HEK293 (cell line): Measurements from ENCODE around the gene FCN3.
A peak's percentile ranks its signal among the peaks of the same experiment; 100 is the strongest.

Experiments
- CTCF ChIA-PET: fragments of 350-600 bp; formaldehyde crosslinking; extraction: SDS; loops from one replicate; lab custom pipeline; 2021; ENCODE audit warnings: antibody characterized with exemption; lab: Yijun Ruan, JAX
- POLR2A ChIA-PET: fragments of 300-600 bp; formaldehyde crosslinking; extraction: SDS; loops from one replicate; lab custom pipeline; 2020; ENCODE audit warnings: antibody characterized with exemption, inconsistent platforms; lab: Yijun Ruan, JAX
- H3K27ac ChIP-seq: fragments of 200-500 bp; sonication (Bioruptor generic); 2 replicates; pipeline ENCODE4 v1.5.1; 2014; ENCODE audit warnings: low read depth, low read length, control low read depth, inconsistent platforms; ENCODE audit errors: extremely low read depth
- H3K36me3 ChIP-seq, 2 experiments: fragments of 200-500 bp in 1 of 2; sonication (Bioruptor generic) in 1 of 2; 1 replicate in 1 of 2; 2 replicates in 1 of 2; pipeline ENCODE4 v1.5.1; 2014 to 2017; ENCODE audit warnings: inconsistent platforms in 2 of 2, low read length in 2 of 2; ENCODE audit not compliant: control insufficient read depth in 2 of 2, insufficient read depth in 1 of 2
- H3K4me1 ChIP-seq: fragments of 200-500 bp; sonication (Bioruptor generic); 2 replicates; pipeline ENCODE4 v1.5.1; 2014; ENCODE audit warnings: mild to moderate bottlenecking, low read length, inconsistent platforms; ENCODE audit not compliant: control insufficient read depth, insufficient read depth
- H3K4me3 ChIP-seq: 2 replicates; pipeline ENCODE4 v1.5.1; 2011; ENCODE audit warnings: low read depth, mild to moderate bottlenecking, control low read depth, low read length, moderate library complexity
- H3K9me3 ChIP-seq: fragments of 200-500 bp; sonication (Bioruptor generic); 2 replicates; pipeline ENCODE4 v1.5.1; 2014; ENCODE audit warnings: low read depth, low read length, inconsistent platforms; ENCODE audit not compliant: control insufficient read depth, insufficient read depth
- ATF2 ChIP-seq: fragments of 450-650 bp; formaldehyde crosslinking; IDR thresholded peaks from 2 replicates; pipeline ENCODE4 v1.5.1; 2016; ENCODE audit warnings: missing biosample characterization, missing genetic modification characterization, low read depth
- EGR2 ChIP-seq: fragments of 450-650 bp; formaldehyde crosslinking; IDR thresholded peaks from 2 replicates; pipeline ENCODE4 v1.5.1; 2016; ENCODE audit warnings: low read depth, missing biosample characterization, missing genetic modification characterization
- GLI2 ChIP-seq: fragments of 450-650 bp; formaldehyde crosslinking; IDR thresholded peaks from 2 replicates; pipeline ENCODE4; 2017; ENCODE audit warnings: missing biosample characterization, missing genetic modification characterization, low read depth, borderline replicate concordance
- GLI4 ChIP-seq: fragments of 450-650 bp; formaldehyde crosslinking; IDR thresholded peaks from 2 replicates; pipeline ENCODE4 v1.5.1; 2016; ENCODE audit warnings: missing biosample characterization, missing genetic modification characterization
- GLIS1 ChIP-seq: fragments of 450-650 bp; formaldehyde crosslinking; IDR thresholded peaks from 2 replicates; pipeline ENCODE4 v1.5.1; 2016; ENCODE audit warnings: missing biosample characterization, missing genetic modification characterization
- KLF10 ChIP-seq: fragments of 450-650 bp; IDR thresholded peaks from 2 replicates; pipeline ENCODE4 v1.5.1; 2018; ENCODE audit warnings: missing biosample characterization, mild to moderate bottlenecking, missing genetic modification characterization
- KLF16 ChIP-seq: fragments of 450-650 bp; formaldehyde crosslinking; IDR thresholded peaks from 2 replicates; pipeline ENCODE4 v1.5.1; 2017; ENCODE audit warnings: missing biosample characterization, missing genetic modification characterization
- KLF8 ChIP-seq: fragments of 450-650 bp; formaldehyde crosslinking; IDR thresholded peaks from 2 replicates; pipeline ENCODE4 v1.5.1; 2016; ENCODE audit warnings: missing biosample characterization, missing genetic modification characterization
- KLF9 ChIP-seq: fragments of 450-650 bp; formaldehyde crosslinking; IDR thresholded peaks from 2 replicates; pipeline ENCODE4 v1.5.1; 2016; ENCODE audit warnings: missing biosample characterization, missing genetic modification characterization, low read depth
- SP2 ChIP-seq: fragments of 450-650 bp; formaldehyde crosslinking; IDR thresholded peaks from 2 replicates; pipeline ENCODE4 v1.5.1; 2016; ENCODE audit warnings: missing biosample characterization, missing genetic modification characterization
- SP3 ChIP-seq: fragments of 450-650 bp; formaldehyde crosslinking; IDR thresholded peaks from 2 replicates; pipeline ENCODE4 v1.5.1; 2016; ENCODE audit warnings: missing biosample characterization, missing genetic modification characterization
- ZBTB48 ChIP-seq: fragments of 450-650 bp; formaldehyde crosslinking; IDR thresholded peaks from 2 replicates; pipeline ENCODE4 v1.5.1; 2016; ENCODE audit warnings: missing biosample characterization, missing genetic modification characterization
- ZBTB8A ChIP-seq: fragments of 450-650 bp; formaldehyde crosslinking; IDR thresholded peaks from 2 replicates; pipeline ENCODE4 v1.5.1; 2016; ENCODE audit warnings: missing biosample characterization, missing genetic modification characterization
- ZEB2 ChIP-seq: fragments of 450-650 bp; formaldehyde crosslinking; IDR thresholded peaks from 2 replicates; pipeline ENCODE4 v1.5.1; 2016; ENCODE audit warnings: missing biosample characterization, missing genetic modification characterization
- ZFHX2 ChIP-seq: fragments of 450-650 bp; formaldehyde crosslinking; conservative IDR thresholded peaks from 2 replicates; pipeline ENCODE4 v1.5.1; 2016; ENCODE audit warnings: missing biosample characterization, missing genetic modification characterization
- ZNF184 ChIP-seq: fragments of 450-650 bp; IDR thresholded peaks from 2 replicates; pipeline ENCODE4 v1.5.1; 2018; ENCODE audit warnings: missing biosample characterization, mild to moderate bottlenecking, missing genetic modification characterization
- ZNF2 ChIP-seq: fragments of 450-650 bp; formaldehyde crosslinking; IDR thresholded peaks from 2 replicates; pipeline ENCODE4 v1.5.1; 2016; ENCODE audit warnings: missing biosample characterization, missing genetic modification characterization
- ZNF23 ChIP-seq: fragments of 450-650 bp; formaldehyde crosslinking; IDR thresholded peaks from 2 replicates; pipeline ENCODE4 v1.5.1; 2016; ENCODE audit warnings: missing biosample characterization, missing genetic modification characterization, borderline replicate concordance
- ZNF335 ChIP-seq: fragments of 450-650 bp; formaldehyde crosslinking; conservative IDR thresholded peaks from 2 replicates; pipeline ENCODE4 v1.5.1; 2016; ENCODE audit warnings: missing biosample characterization, missing genetic modification characterization
- ZNF394 ChIP-seq: fragments of 450-650 bp; formaldehyde crosslinking; IDR thresholded peaks from 2 replicates; pipeline ENCODE4 v1.5.1; 2016; ENCODE audit warnings: missing biosample characterization, missing genetic modification characterization, mild to moderate bottlenecking, moderate library complexity, borderline replicate concordance
- ZNF449 ChIP-seq: fragments of 450-650 bp; formaldehyde crosslinking; IDR thresholded peaks from 2 replicates; pipeline ENCODE4 v1.5.1; 2017; ENCODE audit warnings: missing biosample characterization, mild to moderate bottlenecking, missing genetic modification characterization, moderate library complexity
- ZNF501 ChIP-seq: fragments of 450-650 bp; formaldehyde crosslinking; IDR thresholded peaks from 2 replicates; pipeline ENCODE4 v1.5.1; 2016; ENCODE audit warnings: missing biosample characterization, missing genetic modification characterization
- ZNF600 ChIP-seq: fragments of 450-650 bp; formaldehyde crosslinking; IDR thresholded peaks from 2 replicates; pipeline ENCODE4 v1.5.1; 2016; ENCODE audit warnings: missing biosample characterization, missing genetic modification characterization
- ZNF629 ChIP-seq: fragments of 450-650 bp; formaldehyde crosslinking; IDR thresholded peaks from 2 replicates; pipeline ENCODE4 v1.5.1; 2017; ENCODE audit warnings: missing biosample characterization, missing genetic modification characterization
- ZNF654 ChIP-seq: fragments of 450-650 bp; formaldehyde crosslinking; IDR thresholded peaks from 2 replicates; pipeline ENCODE4 v1.5.1; 2016; ENCODE audit warnings: low read depth, missing biosample characterization, missing genetic modification characterization
- ZNF660 ChIP-seq: fragments of 450-650 bp; IDR thresholded peaks from 2 replicates; pipeline ENCODE4 v1.5.1; 2018; ENCODE audit warnings: missing biosample characterization, mild to moderate bottlenecking, missing genetic modification characterization
- ZNF677 ChIP-seq: fragments of 450-650 bp; IDR thresholded peaks from 2 replicates; pipeline ENCODE4 v1.5.0; 2018; ENCODE audit warnings: missing biosample characterization, mild to moderate bottlenecking, missing genetic modification characterization, moderate library complexity
- ZNF785 ChIP-seq: fragments of 450-650 bp; formaldehyde crosslinking; IDR thresholded peaks from 2 replicates; pipeline ENCODE4 v1.5.1; 2016; ENCODE audit warnings: missing biosample characterization, missing genetic modification characterization
- ZXDB ChIP-seq: fragments of 450-650 bp; formaldehyde crosslinking; IDR thresholded peaks from 2 replicates; pipeline ENCODE4 v1.5.1; 2016; ENCODE audit warnings: missing biosample characterization, missing genetic modification characterization
- TF ChIP-seq, protein P1 (sequence below): fragments of 450-650 bp; formaldehyde crosslinking; IDR thresholded peaks from 2 replicates; pipeline ENCODE4 v1.5.1; 2016; ENCODE audit warnings: missing biosample characterization, missing genetic modification characterization
- TF ChIP-seq, protein P2 (sequence below): fragments of 450-650 bp; formaldehyde crosslinking; optimal IDR thresholded peaks from 2 replicates; pipeline ENCODE3; 2016; ENCODE audit warnings: missing biosample characterization, mild to moderate bottlenecking, missing genetic modification characterization

Gene FCN3

DNA sequence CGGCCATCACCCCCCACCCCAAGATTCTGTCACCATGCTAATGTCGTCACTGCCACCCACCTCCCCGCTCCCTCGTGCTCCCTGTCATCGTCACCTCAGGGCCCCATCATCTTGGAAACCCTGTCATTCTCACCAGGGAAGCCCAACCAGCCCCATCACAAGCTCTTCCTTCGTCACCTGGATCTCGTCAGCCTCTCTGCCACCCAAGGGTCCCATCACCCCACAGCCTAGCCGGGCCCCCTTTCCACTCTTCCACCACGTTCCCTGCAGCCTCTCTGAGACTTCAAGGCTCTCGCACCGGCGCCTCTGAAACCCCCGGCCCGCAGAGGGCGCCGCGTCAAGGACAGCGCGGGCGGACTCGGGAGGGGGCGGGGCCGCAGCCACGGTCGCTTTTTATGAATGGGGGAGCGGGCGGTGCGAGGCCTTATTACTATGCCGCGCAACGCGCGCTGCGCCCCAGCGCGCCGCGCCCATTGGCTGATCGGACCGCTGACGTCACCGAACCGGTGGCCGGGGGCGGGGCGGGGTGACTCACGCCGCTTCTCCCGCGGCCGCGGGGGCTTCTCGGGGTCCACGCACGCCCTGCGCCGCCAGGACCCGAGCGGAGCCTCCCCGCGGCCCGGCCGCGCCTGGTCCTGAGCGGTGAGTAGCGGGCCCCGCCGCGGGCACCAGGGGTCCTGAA lies 17.6 kb upstream of the FCN3 start, which contains the start of gene GPR3:
Gene GPR3, plus strand, starts transcription at position 527 of the 682 bp plus-strand sequence. CDS start 1,177 bp downstream, outside the sequence.
- H3K27ac ChIP-seq = no peak within 1 kb of the TSS
- CTCF ChIA-PET = interaction anchor here (0.6 to 3.1 kb wide), 11 partner anchors 9 to 290 kb away, joined by 3 to 23 read pairs (median 5); partner anchors contain the start of gene CD164L2
- TF ChIP-seq ZNF2 (tag by site-specific recombination) = peak; percentile 60
- peak; percentile 70 for TF ChIP-seq ZBTB48 (tag by site-specific recombination)
- peak; percentile 46; the same call in 1 of the 2 replicates for TF ChIP-seq ZNF600
- TF ChIP-seq ZNF23 (tag by site-specific recombination) = no peak
- TF ChIP-seq GLIS1 (tag by site-specific recombination) = peak; percentile 3; the same call in 1 of the 2 replicates
- TF ChIP-seq ZXDB (tag by site-specific recombination) = 0 out of 2 replicates have a peak, but pooled peaks have one; percentile 16
- peak; percentile 41; the same call in 1 of the 2 replicates for TF ChIP-seq EGR2 (tag by site-specific recombination)
- peak; percentile 74; the same call in 1 of the 2 replicates for TF ChIP-seq ZNF394
- TF ChIP-seq GLI4 (tag by site-specific recombination) = no peak
- TF ChIP-seq ZNF629 = peak; percentile 76
- no peak for TF ChIP-seq ZNF654
- TF ChIP-seq ZNF449 (tag by site-specific recombination) = peak; percentile 77
- TF ChIP-seq KLF10 (tag by site-specific recombination) = peak; percentile 90
- TF ChIP-seq, protein P1, sequence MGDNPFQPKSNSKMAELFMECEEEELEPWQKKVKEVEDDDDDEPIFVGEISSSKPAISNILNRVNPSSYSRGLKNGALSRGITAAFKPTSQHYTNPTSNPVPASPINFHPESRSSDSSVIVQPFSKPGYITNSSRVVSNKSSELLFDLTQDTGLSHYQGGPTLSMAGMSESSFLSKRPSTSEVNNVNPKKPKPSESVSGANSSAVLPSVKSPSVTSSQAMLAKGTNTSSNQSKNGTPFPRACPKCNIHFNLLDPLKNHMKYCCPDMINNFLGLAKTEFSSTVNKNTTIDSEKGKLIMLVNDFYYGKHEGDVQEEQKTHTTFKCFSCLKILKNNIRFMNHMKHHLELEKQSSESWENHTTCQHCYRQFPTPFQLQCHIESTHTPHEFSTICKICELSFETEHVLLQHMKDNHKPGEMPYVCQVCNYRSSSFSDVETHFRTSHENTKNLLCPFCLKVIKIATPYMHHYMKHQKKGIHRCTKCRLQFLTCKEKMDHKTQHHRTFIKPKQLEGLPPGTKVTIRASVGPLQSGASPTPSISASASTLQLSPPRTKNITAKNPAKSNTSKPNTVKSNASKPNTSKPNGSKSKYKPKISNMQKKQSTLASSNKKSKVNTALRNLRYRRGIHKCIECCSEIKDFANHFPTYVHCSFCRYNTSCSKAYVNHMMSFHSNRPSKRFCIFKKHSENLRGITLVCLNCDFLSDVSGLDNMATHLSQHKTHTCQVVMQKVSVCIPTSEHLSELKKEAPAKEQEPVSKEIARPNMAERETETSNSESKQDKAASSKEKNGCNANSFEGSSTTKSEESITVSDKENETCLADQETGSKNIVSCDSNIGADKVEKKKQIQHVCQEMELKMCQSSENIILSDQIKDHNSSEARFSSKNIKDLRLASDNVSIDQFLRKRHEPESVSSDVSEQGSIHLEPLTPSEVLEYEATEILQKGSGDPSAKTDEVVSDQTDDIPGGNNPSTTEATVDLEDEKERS (tag by site-specific recombination) = no peak
- peak; percentile 36; the same call in 1 of the 2 replicates for TF ChIP-seq ZFHX2 (tag by site-specific recombination)
- TF ChIP-seq, protein P2, sequence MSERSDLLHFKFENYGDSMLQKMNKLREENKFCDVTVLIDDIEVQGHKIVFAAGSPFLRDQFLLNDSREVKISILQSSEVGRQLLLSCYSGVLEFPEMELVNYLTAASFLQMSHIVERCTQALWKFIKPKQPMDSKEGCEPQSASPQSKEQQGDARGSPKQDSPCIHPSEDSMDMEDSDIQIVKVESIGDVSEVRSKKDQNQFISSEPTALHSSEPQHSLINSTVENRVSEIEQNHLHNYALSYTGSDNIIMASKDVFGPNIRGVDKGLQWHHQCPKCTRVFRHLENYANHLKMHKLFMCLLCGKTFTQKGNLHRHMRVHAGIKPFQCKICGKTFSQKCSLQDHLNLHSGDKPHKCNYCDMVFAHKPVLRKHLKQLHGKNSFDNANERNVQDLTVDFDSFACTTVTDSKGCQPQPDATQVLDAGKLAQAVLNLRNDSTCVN (tag by site-specific recombination) = peak; percentile 79
- peak; percentile 46; the same call in 1 of the 2 replicates for TF ChIP-seq KLF8 (tag by site-specific recombination)
- TF ChIP-seq KLF16 (tag by site-specific recombination) = peak; percentile 28; the same call in 1 of the 2 replicates
- peak; percentile 52; the same call in 1 of the 2 replicates for TF ChIP-seq ZEB2
- peak; percentile 94 for TF ChIP-seq KLF9 (tag by site-specific recombination)
- TF ChIP-seq GLI2 (tag by site-specific recombination) = no peak
- no peak for TF ChIP-seq ZNF335 (tag by site-specific recombination)
- peak; percentile 56; the same call in 1 of the 2 replicates for TF ChIP-seq ZNF184 (tag by site-specific recombination)
- peak; percentile 42; the same call in 1 of the 2 replicates for TF ChIP-seq ZNF677 (tag by site-specific recombination)
- peak; percentile 98 for TF ChIP-seq ATF2 (tag by site-specific recombination)
- TF ChIP-seq ZNF501 (tag by site-specific recombination) = 0 out of 2 replicates have a peak, but pooled peaks have one; percentile 40
- TF ChIP-seq SP3 (tag by site-specific recombination) = peak; percentile 76
- TF ChIP-seq ZBTB8A (tag by site-specific recombination) = peak; percentile 45; the same call in 1 of the 2 replicates
- TF ChIP-seq ZNF785 = peak; percentile 65; the same call in 1 of the 2 replicates
- TF ChIP-seq ZNF660 = peak; percentile 76; the same call in 1 of the 2 replicates
- TF ChIP-seq SP2 (tag by site-specific recombination) = peak; percentile 81

More for the DNA sequence above, 17.6 kb upstream of the FCN3 start, which contains the start of gene GPR3:
- Histone ChIP-seq H3K36me3 (no peaks in the 10 kb centered on the region), H3K9me3 (no peaks in the 10 kb centered on the region), H3K4me3 (peak within 1 kb of the TSS; percentile 45), H3K4me1 (no peaks in the 10 kb centered on the region)
- POLR2A ChIA-PET = interaction anchor here (1.3 kb wide), 1 partner anchor 26 kb away, joined by 9 read pairs; the partner anchor contains the start of gene MAP3K6
